Melanocyte of skin (primary cell): Measurements from ENCODE around the gene DCPS. TPM values are rescaled to one million over a fixed set of nuclear protein-coding genes. Genes with fewer than 3 reads are reported as not detected.

ENCODE experiments used
- small RNA-seq, 2 donors: library from RNA; depleted of rRNA; stranded (forward); fragments of <200 nt; gene quantifications; one replicate each; pipeline ENCODE3, GENCODE V24; 2012
- total RNA-seq, 2 donors: library from RNA; depleted of rRNA; stranded (reverse); fragments of >200 nt; gene quantifications; 2 replicates each; pipeline ENCODE4 v1.2.3, GENCODE V29; 2012

DCPS gene, protein sequence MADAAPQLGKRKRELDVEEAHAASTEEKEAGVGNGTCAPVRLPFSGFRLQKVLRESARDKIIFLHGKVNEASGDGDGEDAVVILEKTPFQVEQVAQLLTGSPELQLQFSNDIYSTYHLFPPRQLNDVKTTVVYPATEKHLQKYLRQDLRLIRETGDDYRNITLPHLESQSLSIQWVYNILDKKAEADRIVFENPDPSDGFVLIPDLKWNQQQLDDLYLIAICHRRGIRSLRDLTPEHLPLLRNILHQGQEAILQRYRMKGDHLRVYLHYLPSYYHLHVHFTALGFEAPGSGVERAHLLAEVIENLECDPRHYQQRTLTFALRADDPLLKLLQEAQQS
- 10 to 100 TPM; 24.4 to 39.6 TPM for total RNA-seq

DNA sequence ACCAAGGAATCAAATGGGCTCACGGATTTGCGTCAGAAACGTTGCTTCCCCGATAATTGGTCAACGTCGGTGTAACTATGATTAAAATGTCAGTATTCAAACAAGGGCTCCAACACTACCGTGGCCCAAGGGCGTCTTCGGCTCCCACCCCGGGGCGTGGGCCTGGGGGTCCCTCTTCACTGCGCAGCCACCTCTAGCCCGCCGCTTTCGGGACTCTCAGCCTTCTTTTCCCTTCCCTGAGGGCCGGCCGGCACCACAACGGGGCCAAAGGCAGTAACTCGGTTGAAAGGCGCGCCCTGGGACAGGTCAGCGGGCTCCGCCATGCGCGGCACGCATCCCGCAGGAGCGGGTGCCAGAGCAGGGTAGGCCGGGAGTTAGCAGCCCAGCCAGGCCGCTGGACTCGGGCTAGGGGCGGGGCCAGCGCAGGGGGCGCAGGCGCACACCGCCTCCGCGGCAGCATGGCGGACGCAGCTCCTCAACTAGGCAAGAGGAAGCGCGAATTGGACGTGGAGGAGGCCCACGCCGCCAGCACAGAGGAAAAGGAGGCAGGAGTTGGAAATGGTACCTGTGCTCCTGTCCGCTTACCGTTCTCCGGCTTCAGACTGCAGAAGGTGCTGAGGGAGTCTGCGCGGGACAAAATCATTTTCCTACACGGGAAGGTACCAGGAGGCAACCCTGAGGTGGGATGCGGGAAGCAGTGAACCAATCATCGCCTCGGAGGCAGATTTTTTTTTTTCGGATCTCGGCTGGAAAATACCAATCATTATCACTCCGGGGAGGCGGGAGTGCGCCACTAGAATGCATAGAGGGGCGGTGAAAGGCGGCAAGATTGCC is at the start of gene DCPS:
Gene DCPS (plus strand): TSS at position 438 of the 834 bp plus-strand sequence. CDS start 21 bp downstream, at position 459.

DNA sequence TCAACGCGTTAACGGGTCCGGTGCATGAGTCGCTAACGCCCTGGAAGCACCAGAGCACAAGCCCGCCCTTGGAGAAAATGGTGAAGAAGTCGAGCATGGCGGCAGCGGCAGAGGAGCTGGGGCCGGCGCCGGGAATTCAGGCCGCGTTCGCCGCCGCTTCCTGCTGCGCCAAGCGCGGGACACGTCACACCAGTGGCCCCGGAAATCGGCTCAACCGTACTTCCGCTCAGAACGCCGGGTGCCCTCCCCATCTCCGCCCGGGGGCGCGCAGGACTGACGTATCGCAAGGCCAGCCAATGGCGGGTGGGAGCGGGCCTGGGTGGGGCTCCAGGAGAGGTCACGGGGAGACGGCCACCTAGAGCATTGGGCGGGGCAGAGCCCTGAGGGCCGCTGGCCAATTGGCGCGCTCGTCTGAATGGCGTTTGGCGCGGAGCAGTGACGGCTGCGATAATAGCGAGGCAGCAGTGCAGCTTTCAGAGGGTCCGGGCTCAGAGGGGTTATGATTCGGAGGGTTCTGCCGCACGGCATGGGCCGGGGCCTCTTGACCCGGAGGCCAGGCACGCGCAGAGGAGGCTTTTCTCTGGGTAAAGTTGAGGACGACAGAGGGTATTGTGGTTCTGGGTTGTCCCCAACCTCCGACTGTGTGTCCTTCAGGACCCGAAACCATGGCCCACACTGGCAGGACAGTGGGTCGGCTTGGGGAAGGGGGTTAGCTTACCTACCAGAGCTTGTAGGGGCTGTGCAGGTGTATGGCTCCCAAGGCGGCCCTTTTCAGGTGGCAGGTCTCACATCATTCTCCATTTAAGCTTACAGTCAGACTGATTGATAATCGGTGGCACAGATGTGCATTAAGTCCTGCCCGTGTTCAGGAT is 34.9 kb upstream of the DCPS start, which contains the start of the genes FOXRED1 and SRPRA:
Gene FOXRED1 (plus strand): TSS at position 447 of the 872 bp plus-strand sequence. CDS start 53 bp downstream, at position 500.
Gene SRPRA (minus strand): TSS at position 188 of the 872 bp plus-strand sequence. CDS start 91 bp downstream, at position 97.

DNA sequence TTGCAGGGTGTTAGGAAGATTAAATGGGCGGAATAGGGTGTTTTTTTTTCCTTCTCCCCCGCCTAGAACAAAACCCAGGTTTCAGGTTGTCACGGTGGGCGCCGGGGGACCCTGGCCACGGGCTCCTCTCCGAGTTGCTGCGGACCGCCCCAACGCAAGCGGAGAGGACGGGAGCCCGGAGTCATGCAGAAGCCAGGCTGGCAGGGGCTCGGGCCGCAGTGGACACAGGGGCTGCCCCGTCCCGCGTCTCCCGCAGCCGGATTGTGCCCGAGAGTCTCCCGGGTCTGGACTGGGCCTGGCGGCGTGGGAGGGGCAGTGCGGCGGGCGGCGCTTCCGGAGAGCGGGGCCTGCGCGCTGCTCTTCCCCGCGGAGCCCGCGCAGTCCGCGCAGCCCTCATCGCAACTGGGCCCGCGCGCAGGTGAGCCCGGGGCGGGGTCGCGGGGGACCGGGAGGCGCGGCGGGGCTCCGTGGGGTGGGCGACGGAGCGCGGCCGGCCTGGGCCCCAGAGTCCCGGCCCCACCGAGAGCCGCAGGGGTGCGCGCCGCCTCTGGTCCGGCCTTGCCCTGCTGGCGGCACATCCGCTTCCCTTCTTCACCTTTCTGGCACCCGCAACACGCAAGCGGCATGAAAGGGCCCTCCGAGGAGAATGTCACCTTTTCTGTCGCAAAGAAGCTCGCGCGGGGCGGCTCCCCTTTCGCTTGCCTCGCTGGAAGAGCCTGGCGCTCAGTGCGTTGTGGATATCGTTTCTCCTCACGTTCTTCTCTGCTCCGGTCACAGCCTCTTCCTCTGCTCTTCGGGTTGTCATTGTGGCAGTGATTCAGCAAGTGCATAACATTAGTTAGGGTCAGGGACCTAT is 20.9 kb upstream of the DCPS start, which contains the start of gene TIRAP:
Gene TIRAP (plus strand): TSS at position 358 of the 856 bp plus-strand sequence. CDS start 7,802 bp downstream, outside the sequence.

DNA sequence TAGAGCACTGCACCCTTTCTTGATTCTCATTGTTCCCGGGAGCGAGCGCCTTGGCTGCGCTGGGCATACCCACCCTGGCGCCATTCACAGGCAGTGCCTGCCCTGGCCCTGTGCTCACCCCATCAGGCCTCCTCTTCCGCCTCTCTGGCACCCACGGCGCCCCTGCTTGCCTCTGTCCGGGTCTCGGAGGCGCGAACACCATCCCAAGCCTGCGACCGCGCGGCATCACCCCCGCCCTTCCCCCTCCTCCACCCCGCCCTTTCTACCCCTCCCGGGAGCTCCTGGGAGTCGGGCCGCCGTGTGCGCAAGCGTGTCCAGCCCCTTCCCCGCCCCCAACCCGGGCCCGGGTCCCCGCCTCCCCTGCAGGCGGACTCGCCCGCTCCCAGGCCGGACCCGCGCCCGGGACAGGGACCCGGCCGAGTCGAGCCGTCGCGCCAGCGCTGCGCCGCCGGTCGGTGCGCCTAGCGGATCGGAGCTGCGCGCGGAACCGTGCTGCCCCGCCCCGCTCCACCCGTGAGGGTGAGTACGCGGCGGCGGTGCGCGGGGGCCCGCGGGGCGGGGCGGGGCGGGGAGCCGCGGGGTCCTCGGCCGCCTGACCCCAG is 51.6 kb downstream of the DCPS start, which contains the start of gene ST3GAL4:
Gene ST3GAL4 (plus strand): TSS at position 363 of the 602 bp plus-strand sequence. CDS start 50,470 bp downstream, outside the sequence.

Small RNA genes within 50 kb of the gene (small RNA-seq; reads per million reads assigned to genes)
- 0 to 0.17 reads per million in 2 donors for gene AP001318.3

Other genes with a start within 250 kb of the DCPS start
- gene CDON, start 241.2 kb upstream of the DCPS start, total RNA-seq = 10 to 100 TPM; 44.0 to 60.9 TPM
- gene RPUSD4, start 92.4 kb upstream of the DCPS start, total RNA-seq = 10 to 100 TPM; 15.8 to 33.6 TPM
- 10 to 100 TPM; 27.5 to 40.0 TPM for gene FAM118B, start 92.3 kb upstream of the DCPS start, total RNA-seq
- 10 to 100 TPM; 85.0 to 90.6 TPM for gene SRPRA, start 35.2 kb upstream of the DCPS start, total RNA-seq
- 10 to 100 TPM; 18.2 to 22.3 TPM for gene FOXRED1, start 34.9 kb upstream of the DCPS start, total RNA-seq
- gene TIRAP, start 21.0 kb upstream of the DCPS start, total RNA-seq = 1 to 10 TPM; 5.2 to 5.3 TPM
- 100 to 1,000 TPM; 167 to 202 TPM for gene ST3GAL4, start 51.6 kb downstream of the DCPS start, total RNA-seq